ENCODE measurements around the gene NLGN1. TPM values are rescaled to one million over a fixed set of nuclear protein-coding genes. Genes with fewer than 3 reads are reported as not detected.

Gene NLGN1
- total and polyA plus RNA-seq, 2 experiments from 2014 or later, result 5.3 to 10.9 TPM

- no peak overlapping the region for H3K27ac ChIP-seq
- H3K27me3 ChIP-seq, result no peaks in the 10 kb centered on the region
- TF ChIP-seq, protein P1, sequence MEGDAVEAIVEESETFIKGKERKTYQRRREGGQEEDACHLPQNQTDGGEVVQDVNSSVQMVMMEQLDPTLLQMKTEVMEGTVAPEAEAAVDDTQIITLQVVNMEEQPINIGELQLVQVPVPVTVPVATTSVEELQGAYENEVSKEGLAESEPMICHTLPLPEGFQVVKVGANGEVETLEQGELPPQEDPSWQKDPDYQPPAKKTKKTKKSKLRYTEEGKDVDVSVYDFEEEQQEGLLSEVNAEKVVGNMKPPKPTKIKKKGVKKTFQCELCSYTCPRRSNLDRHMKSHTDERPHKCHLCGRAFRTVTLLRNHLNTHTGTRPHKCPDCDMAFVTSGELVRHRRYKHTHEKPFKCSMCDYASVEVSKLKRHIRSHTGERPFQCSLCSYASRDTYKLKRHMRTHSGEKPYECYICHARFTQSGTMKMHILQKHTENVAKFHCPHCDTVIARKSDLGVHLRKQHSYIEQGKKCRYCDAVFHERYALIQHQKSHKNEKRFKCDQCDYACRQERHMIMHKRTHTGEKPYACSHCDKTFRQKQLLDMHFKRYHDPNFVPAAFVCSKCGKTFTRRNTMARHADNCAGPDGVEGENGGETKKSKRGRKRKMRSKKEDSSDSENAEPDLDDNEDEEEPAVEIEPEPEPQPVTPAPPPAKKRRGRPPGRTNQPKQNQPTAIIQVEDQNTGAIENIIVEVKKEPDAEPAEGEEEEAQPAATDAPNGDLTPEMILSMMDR (IDR thresholded peaks at IDR 0.05; ENCODE audit: low read depth, low read length), result no peak
- H3K4me1 ChIP-seq (ENCODE audit: low read depth), result no peaks in the 10 kb centered on the region
- H3K36me3 ChIP-seq, result no peaks in the 10 kb centered on the region
- no peaks in the 10 kb centered on the region for H3K9me3 ChIP-seq (ENCODE audit: low read depth)
- no peak overlapping the region for H3K4me3 ChIP-seq
- DNase-seq (ENCODE audit: low read depth in 1 of 2, low spot score in 1 of 2), result no peak
Measured at GRCh38 chr3:174333640-174334039, 936.1 kb downstream of the NLGN1 start.

- Histone ChIP-seq H3K9me3 (ENCODE audit: low read depth) (no peaks in the 10 kb centered on the region), H3K4me1 (ENCODE audit: low read depth) (no peaks in the 10 kb centered on the region), H3K27ac (no peak overlapping the region), H3K27me3 (no peaks in the 10 kb centered on the region), H3K4me3 (no peak overlapping the region), H3K36me3 (no peaks in the 10 kb centered on the region)
- TF ChIP-seq, protein P1 (IDR thresholded peaks at IDR 0.05; ENCODE audit: low read depth, low read length), result no peak
- no peak for DNase-seq (ENCODE audit: low read depth in 1 of 2, low spot score in 1 of 2)
Measured at GRCh38 chr3:174334111-174334510, 936.6 kb downstream of the NLGN1 start.

DNA sequence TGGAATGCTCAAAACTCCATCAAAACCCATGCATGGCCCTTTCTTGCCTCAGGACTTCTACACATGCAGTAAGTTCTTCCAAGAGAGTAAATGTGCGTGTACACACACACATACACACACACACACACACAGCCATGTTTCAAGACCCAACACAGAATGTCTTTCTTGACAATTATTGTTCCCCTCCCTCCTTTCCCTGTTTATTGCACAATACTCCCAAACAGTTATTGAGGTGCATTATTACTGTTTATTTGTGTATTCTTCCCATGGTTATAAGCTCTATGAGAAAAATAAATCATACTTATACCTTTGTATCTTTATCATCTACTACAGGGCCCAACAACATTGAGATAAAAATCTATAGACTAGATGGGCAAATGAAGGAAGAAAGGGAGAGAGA, 937.8 kb downstream of the NLGN1 start:
- Histone ChIP-seq H3K4me1 (ENCODE audit: low read depth) (no peaks in the 10 kb centered on the region), H3K4me3 (no peak overlapping the region), H3K9me3 (ENCODE audit: low read depth) (no peaks in the 10 kb centered on the region), H3K27ac (no peak overlapping the region), H3K27me3 (no peaks in the 10 kb centered on the region), H3K36me3 (no peaks in the 10 kb centered on the region)
- DNase-seq (ENCODE audit: low read depth in 1 of 2, low spot score in 1 of 2), result no peak
- TF ChIP-seq, protein P1 (IDR thresholded peaks at IDR 0.05; ENCODE audit: low read depth, low read length), result no peak

DNA sequence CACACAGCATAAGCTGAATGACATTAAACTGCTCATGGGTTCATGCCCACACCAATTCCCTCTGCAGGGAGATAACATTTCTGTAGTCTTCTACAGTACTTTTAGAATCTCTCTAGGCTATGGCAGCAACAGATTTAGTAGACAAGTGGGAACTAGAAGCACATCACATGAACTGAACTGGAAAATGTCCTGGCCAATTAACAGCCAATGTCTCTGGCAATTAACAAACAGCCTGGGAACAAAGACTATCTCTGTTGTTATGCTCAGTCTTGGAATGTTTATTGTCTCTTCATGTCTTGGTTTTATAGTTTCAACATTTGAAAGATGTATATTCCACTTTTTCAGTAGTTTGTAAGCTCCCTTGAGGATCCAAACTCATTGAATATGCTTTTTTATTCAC, 938.4 kb downstream of the NLGN1 start:
- DNase-seq (ENCODE audit: low read depth in 1 of 2, low spot score in 1 of 2), result no peak
- Histone ChIP-seq H3K36me3 (no peaks in the 10 kb centered on the region), H3K27me3 (no peaks in the 10 kb centered on the region), H3K27ac (no peak overlapping the region), H3K4me1 (ENCODE audit: low read depth) (no peaks in the 10 kb centered on the region), H3K9me3 (ENCODE audit: low read depth) (no peaks in the 10 kb centered on the region), H3K4me3 (no peak overlapping the region)
- TF ChIP-seq, protein P1 (IDR thresholded peaks at IDR 0.05; ENCODE audit: low read depth, low read length), result no peak

Data from cardiac muscle cell (in vitro differentiated cells and primary cell).